HG03039 (cell line): ENCODE data around the gene CD164L2.
"Not testable (repeated sequence)": the region's sequence is repeated elsewhere in the genome, so short reads cannot be mapped to it uniquely, and the experiment has no call there.

ENCODE experiments used
- ATAC-seq: cut with Tn5 transposase; IDR thresholded peaks from one replicate; pipeline ENCODE4 v1.9.1; 2021; ENCODE audit warnings: mild to moderate bottlenecking, moderate library complexity; ENCODE audit not compliant: unreplicated experiment

The CD164L2 gene

DNA sequence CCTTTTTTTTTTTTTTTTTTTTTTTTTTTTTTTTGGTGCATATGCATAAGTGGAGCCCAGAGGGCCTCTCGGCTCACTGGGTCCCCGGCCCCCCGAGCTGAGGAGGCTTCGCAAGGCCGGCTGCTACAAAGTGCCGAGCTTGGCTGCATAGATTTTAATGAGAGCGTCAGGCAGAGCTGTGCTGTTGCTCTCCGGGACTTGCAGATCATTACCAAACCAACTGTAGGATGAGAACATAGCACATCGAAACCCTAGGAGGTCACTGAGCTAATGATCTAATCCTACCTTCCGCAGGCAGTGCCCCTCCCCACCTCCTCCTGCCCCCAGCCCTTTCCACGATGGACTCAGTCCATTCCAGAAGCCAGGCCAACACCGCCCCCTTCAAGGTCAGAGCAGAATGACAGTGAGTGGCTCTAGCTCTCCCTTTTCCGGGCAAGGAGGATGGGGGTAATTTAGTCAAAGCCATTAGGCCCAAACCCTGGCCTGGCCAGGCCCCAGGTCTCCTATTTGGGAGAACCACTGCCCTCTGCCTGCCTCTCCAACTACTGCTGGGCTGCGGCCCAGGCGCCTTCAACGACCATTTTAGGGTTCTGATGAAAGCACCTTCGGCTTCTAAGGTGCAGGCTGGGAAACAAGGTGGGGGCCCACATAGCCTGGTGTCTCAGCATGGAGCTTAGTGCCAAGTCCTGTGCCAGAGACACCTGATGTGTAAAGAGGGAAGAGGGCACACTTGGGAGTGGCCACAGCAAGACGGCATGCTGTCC, 22.6 kb upstream of the CD164L2 start:
- ATAC-seq: not testable (repeated sequence)

DNA sequence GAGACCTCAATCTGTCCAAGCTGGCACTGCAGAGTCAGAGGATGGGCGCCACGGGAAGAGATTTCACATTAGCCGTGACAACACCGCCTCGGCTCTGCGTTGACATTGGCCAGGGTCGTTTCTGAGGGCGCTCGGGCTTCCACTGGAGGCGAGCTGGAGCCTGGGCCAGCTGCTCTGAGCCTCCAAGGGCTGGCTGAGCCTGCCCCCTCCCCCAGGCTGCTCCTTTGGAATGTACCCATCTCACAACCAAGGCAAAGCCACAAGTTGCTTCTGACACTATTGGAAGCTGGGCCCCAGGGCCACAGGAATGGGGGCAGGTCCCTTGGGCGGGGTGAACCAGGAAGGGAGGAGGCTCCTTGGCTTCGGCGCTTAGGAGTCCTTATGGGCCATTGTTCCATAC, 21.9 kb upstream of the CD164L2 start:
- no peak for ATAC-seq

DNA sequence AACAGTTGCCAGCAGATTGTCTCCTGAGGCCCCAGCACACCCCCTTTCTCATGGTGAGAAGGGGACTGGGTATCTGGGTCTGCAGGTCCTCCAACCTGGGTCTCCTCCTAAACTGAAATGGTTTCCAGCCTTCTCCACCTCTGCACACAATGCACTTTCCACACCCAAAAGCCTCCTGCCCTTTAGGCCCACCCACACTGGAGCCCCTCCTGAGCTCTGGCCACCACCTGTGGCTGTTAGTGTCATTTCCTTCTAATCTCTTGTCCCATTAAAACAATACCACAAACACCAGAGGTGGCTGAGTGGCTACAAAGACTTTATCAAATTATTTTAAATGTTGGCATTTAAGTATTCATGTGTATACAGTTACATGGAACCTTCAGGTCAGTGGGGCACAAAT, 20.8 kb upstream of the CD164L2 start:
- ATAC-seq: no peak

DNA sequence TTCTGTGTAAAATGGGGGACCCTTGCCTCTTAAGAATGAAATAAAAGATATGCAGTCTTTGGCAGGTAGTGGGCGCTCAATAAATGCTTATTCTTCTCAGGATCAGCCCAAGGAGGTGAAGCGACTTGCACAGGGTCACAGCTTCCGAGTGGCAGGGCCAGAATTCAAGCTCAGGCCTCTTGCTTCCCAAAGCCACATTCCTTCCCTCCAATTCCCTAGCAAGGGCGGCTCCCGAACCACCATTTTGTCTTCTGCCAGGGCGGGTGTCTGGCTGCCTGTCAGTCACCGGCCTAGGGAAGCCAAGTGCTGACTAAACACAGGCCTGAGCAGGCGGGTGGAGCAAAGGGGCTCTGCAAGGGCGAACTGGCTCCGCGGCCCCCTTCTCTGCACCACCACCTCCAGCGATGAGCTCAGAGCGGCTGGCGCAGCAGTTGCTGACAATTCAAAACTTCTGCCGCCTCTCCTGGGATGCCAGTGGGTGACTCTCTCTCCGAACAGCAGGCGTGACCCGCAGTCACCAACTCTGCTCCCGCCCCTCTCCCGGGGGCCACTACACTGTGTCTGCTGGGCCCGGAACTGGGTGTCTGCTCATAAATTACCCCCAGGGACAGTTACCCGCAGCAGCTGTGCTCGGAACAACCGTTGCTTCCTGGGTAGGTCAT, 20.1 kb upstream of the CD164L2 start:
- no peak for ATAC-seq

DNA sequence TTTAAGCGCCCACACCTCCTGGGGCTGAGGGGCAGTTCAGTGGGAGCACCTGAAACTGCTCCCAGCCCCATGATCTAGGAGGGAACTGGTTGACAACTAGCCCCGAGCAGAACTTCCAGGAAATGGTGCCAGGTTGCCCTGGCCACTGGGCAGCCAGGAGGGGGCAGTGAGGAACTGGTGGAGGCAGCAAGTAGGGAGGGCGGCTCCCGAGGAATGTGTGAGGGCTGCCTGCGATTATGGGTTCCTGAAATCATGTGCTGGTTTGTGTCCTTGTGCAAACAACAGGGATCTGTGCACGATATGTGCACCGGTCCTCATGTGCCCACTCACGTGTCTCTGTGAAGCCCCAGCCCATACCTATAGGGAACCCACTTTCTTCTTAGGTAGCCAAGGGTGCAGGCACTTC, 19.2 kb upstream of the CD164L2 start:
- ATAC-seq: no peak

DNA sequence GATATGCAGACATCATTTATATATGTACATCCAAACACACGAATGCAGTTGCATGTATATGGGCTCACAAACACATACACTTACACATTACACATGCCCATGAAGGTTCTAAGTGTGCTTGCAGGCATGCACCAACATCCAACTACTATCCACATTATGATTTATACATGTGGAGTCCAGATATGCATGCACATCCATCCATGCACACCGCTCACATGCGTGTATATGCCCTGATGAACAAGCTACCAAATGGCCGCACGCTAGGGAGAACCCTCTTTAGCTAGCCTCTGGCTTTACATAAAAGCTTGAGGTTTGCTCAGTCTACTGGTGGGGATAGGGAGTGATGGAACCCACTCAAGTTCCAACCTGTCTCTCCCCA, 17.8 kb upstream of the CD164L2 start:
- no peak for ATAC-seq

DNA sequence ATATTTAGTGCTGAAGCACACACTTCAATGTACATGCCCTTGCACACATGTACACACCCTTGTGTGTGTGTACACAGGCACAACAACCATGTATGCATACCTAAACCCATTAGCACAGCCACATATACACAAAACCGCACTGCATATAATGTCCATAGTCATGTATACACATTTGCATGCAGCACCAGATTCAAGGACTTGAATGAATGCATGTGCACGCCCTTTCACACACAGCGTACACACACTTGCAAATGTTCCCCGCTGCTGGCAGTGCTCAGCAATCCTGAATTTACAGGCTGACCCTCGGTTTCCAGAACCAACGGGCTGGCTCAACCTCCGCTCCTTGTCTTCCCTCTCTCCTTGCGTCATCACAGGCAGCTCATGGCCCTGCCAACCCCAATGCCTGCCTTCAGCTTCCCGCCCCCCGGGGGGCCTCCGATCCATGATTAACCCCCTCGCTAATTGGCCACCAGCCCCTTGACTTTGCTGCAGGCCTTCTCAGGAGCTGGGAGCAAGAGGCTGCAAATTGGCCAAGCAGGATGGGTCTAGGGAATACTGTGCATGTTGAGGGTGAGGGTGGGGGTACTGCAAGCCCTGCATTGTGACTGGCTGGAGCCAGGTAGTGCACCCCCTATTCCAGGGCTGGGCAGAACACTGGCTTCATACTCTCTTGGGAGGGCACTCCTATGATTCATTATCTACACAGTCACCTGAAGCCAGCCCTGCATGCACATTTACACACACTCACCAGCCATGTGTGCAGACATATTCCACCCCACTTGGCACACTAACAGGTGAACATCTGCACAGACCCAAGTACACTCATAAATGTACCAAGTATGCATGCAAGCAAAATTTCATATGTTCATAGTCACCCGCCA, 17.2 kb upstream of the CD164L2 start:
- ATAC-seq: no peak

DNA sequence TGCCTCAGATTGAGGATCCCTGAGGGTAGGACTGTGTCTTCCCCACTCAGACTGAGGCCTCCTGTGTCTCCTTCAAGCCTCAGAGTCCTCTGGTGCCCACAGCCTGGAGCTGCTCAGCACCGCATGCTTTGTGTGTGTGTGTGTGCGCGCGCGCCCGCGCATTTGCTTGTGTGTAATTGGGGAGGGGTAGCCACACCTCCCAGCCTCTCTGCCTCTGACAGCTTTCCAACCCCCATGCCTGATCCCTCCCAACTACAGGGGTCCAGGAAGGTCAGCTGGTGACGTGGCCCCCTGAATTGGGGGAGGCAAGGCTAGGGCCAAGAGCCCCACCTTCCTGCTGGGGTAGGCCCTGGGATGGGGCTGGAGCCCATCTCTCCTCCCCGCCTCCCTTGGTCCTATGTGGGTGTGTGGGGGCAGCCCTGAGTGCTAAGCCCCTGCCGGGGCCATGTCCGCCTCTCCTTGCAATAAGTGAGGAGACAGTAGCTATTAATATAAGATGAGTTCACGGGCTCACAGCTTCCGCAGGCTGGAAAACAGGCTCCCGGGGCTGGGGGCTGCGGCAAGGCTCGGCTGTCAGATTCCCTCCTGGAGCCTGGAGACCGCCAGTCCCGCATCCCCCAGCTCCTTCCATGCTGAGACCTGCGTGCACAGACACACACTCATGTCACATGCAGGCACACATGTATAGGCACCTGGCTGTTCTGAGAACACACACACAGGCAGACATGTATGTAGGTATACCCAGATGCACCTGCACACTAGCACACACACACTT, 16.3 kb upstream of the CD164L2 start:
- ATAC-seq: no peak

DNA sequence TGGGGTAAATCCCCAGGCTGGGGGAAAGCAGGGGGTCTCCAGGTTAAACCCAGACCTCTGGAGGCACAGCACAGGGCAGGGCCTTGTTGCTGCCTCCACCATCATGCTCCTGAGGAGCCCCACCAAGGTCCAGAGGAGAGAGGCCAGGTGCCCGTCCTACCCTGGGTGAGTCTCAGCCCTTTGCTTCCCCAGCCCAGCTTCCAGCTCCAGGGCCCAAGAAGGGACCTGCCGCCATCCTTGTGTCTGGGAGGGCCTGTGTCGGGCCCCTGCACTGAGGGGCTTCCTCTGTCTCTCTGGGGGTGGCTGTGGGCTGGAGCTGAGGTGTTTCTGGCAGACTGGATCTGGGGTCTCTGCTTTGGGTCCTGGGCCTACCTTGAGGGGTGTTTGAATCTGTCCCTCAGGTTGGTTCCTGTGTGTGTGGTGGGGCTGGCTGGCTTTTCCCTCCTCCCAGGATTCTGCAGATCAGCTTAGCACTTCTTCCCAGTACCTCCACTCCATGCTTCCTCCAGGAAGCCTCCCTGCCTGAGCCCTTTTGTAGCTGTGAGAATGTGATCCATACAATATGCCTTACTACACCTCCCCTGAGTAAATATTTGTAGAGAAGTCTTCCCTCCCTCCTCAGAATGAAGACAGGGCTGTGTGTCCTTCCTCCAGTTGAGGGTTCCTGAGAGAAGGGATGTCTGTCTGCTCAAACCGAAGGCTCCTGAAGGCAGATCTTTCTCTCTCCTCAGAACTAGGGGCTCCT, 15.4 kb upstream of the CD164L2 start:
- no peak for ATAC-seq

DNA sequence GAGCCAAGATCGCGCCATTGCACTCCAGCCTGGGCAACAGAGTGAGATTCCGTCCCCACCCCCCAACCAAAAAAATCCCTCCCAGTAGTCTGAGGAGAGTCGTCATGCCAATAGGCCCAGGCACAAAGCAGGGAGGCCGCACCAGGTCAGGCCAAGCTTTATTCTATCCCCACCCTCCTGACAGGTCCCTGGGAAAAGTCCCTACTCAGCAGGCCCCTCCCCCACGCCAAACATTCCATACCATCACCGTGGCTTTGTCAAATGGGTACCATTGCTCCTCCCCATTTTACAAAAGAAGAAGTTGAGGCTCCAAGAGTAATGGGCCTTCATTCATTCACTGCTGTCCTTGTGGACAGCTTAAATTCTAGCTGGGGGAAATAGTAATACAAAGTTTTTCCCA, 14.6 kb upstream of the CD164L2 start:
- no peak for ATAC-seq

DNA sequence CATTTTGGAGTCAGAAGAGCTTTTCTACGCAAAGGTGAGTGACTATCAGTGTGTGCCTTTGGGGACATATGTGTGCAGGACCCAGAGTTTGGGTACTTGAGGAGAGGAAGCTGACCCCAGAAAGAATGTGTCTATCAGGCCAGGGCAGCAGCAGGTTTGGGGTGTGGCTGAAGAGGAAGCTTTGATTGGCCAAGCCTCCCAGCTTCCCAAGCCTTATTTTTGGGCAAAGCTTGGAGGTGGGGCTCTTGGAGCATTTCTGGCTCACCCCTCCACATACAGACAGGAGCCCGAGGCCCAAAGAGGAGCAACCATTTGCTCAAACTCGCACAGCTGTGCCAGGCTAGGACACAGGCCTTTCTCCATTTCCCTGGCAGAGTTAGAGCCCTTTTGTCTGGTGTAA, 14.0 kb upstream of the CD164L2 start:
- no peak for ATAC-seq

DNA sequence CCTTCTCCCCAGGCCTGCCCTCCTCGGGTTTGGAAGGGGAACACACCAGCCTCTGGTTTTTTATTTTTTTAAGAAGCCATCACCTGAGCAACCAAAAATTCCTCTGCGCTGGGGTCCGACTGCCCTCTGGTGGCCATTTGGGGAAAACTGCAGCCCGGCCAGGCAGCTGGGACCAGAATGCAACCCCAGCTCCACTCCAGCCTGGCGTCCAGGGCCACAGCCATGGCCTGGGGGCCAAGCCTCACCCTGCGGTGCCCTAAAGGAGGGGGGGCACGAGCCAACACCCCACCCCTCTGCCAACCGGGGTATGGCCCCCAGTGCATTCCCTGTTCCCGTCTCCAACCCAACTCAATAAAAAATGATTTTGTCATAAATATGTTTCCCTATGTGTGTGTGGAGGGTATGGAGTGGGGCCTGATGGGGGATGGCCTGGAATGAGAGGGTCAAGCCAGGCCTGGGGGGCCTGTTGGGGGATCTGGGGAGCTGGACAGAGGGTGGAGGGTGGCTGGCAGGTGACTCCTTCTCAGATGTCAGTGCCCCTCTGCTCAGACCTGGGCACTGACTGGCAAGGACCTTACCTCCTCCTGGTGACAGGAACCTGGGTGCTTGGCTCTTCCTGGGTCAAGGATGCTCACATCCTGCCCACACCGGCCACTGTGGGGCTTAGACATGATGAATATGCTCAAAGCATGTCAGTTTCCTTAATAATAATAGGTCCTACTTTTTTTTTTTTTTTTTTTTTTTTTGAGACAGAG, 12.5 kb upstream of the CD164L2 start:
- ATAC-seq: no peak

DNA sequence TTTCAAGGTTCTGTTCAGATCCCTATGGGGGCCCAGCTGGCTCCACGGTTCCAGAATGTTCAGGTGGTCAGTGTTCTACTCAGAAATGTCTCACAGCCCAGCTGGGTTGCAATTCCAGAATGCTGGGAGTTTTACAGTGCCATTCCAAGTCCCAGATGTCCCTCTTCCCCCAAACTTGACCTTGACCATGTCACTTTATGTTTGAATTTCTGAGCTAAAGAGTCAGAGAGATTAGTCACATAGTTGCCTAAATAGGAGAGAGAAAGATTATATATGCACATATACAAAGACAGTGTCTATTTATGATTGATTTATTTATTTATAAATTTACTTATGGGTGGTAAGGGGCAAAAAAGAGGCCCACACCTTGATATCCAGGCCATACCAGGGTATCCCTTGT, 11.8 kb upstream of the CD164L2 start:
- ATAC-seq: no peak

DNA sequence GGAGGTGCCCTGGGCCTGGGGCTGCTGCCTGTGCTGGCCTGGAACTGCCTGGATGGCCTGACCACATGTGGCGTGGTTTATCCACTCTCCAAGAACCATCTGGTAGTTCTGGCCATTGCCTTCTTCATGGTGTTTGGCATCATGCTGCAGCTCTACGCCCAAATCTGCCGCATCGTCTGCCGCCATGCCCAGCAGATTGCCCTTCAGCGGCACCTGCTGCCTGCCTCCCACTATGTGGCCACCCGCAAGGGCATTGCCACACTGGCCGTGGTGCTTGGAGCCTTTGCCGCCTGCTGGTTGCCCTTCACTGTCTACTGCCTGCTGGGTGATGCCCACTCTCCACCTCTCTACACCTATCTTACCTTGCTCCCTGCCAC, 11.1 kb upstream of the CD164L2 start:
- no peak for ATAC-seq

DNA sequence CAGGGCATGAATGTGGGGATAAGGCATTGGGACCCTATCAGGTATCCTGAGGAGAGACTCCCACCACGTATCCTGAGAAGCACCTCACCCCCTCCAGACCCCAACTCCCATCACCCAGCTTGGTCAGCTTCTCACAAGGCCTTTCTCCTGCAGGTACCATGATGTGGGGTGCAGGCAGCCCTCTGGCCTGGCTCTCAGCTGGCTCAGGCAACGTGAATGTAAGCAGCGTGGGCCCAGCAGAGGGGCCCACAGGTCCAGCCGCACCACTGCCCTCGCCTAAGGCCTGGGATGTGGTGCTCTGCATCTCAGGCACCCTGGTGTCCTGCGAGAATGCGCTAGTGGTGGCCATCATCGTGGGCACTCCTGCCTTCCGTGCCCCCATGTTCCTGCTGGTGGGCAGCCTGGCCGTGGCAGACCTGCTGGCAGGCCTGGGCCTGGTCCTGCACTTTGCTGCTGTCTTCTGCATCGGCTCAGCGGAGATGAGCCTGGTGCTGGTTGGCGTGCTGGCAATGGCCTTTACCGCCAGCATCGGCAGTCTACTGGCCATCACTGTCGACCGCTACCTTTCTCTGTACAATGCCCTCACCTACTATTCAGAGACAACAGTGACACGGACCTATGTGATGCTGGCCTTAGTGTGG, 10.6 kb upstream of the CD164L2 start:
- no peak for ATAC-seq

DNA sequence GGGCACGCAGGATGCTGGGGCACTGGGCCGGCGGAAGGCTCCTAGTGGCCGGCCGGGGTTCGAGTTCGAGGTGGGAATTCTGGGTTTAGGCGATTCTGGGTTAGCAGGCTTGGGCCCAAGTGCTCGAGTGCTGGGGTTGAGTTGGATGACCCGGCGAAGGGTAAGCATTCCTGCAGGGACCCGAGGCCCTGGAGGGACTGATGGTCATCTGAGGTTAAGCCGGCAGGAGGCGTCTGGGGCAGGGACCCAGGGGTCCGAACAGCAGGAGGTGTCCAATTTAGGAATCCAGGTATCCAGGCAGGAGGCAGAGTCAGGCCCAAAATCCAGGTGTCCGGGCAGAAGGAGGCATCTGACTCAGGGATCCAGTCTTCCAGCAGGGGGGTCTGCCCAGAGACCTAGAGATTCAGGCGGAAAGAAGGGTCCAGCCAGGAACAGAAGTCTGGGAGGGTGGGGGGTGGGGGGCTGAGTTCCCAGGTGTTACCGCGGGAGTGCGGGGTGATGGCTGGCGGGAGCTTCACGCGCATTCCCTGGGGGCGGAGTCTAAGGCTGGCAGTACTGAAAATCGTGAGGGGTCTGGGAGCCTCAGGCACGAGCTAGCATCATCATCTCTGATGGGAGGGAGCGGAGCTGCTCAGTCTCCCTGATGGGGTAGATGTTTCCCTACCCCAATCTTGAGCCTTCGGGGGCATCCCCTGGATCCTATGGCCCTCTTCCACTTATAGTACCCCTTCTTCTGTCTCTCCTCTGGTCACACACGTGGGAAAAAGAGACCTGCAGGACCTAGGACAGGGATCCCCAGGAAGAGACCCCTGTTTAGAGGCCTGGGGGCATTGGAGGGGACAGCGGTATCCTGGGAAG, 9.9 kb upstream of the CD164L2 start:
- no peak for ATAC-seq

DNA sequence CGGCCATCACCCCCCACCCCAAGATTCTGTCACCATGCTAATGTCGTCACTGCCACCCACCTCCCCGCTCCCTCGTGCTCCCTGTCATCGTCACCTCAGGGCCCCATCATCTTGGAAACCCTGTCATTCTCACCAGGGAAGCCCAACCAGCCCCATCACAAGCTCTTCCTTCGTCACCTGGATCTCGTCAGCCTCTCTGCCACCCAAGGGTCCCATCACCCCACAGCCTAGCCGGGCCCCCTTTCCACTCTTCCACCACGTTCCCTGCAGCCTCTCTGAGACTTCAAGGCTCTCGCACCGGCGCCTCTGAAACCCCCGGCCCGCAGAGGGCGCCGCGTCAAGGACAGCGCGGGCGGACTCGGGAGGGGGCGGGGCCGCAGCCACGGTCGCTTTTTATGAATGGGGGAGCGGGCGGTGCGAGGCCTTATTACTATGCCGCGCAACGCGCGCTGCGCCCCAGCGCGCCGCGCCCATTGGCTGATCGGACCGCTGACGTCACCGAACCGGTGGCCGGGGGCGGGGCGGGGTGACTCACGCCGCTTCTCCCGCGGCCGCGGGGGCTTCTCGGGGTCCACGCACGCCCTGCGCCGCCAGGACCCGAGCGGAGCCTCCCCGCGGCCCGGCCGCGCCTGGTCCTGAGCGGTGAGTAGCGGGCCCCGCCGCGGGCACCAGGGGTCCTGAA, 9.1 kb upstream of the CD164L2 start, which contains the start of gene GPR3:
Gene GPR3 (plus strand): TSS at position 527 of the 682 bp plus-strand sequence. CDS start 1,177 bp downstream, outside the sequence.
- ATAC-seq: peak; percentile 65
